ENCODE results near the gene TTLL3.
A peak's percentile ranks its signal among the peaks of the same experiment; 100 is the strongest.
"Not testable (repeated sequence)": the region's sequence is repeated elsewhere in the genome, so short reads cannot be mapped to it uniquely, and the experiment has no call there.

TTLL3 gene

GRCh38 chr3:9848860-9849259, 38.8 kb downstream of the TTLL3 start:
- DNase-seq (ENCODE audit: extremely low spot score); POLR2A ChIA-PET: not testable (repeated sequence)
- CTCF ChIA-PET, result interaction anchor here (0.6 to 1.5 kb wide), 7 partner anchors 8 to 890 kb away, joined by 3 to 4 read pairs (median 3); no protein-coding TSS in a partner anchor
- peak; percentile 58 for TF ChIP-seq CTCF (IDR thresholded peaks at IDR 0.05; ENCODE audit: control extremely low read depth, extremely low read depth, low read depth, missing control alignments)

GRCh38 chr3:9851383-9851782, 41.3 kb downstream of the TTLL3 start:
- DNase-seq (ENCODE audit: extremely low spot score); CTCF ChIA-PET; POLR2A ChIA-PET: not testable (repeated sequence)

- DNase-seq (ENCODE audit: extremely low spot score); CTCF ChIA-PET; POLR2A ChIA-PET: not testable (repeated sequence)
Measured at GRCh38 chr3:9851926-9852325, 41.9 kb downstream of the TTLL3 start.

- ChIA-PET CTCF (no interaction called here), POLR2A (no interaction called here)
- DNase-seq (ENCODE audit: extremely low spot score), result no peak
- no peak for TF ChIP-seq CTCF (IDR thresholded peaks at IDR 0.05; ENCODE audit: control extremely low read depth, extremely low read depth, low read depth, missing control alignments)
Measured at GRCh38 chr3:9852528-9852927, 42.5 kb downstream of the TTLL3 start.

GRCh38 chr3:9854291-9854940, 44.4 kb downstream of the TTLL3 start:
- CTCF ChIA-PET, result interaction anchor here (1.0 to 1.7 kb wide), 2 partner anchors 8 to 26 kb away, joined by 3 to 4 read pairs; partner anchors contain the start of gene CIDEC
- DNase-seq (ENCODE audit: extremely low spot score); POLR2A ChIA-PET: not testable (repeated sequence)

GRCh38 chr3:9855594-9855993, 45.5 kb downstream of the TTLL3 start:
- TF ChIP-seq CTCF (IDR thresholded peaks at IDR 0.05; ENCODE audit: control extremely low read depth, extremely low read depth, low read depth, missing control alignments), result no peak
- DNase-seq (ENCODE audit: extremely low spot score), result no peak
- POLR2A ChIA-PET, result no interaction called here
- CTCF ChIA-PET, result interaction anchor here (1.7 kb wide), 1 partner anchor 9 kb away, joined by 4 read pairs; no protein-coding TSS in a partner anchor

- CTCF ChIA-PET, result interaction anchor here (1.3 kb wide), 1 partner anchor 73 kb away, joined by 3 read pairs; no protein-coding TSS in a partner anchor
- TF ChIP-seq CTCF (IDR thresholded peaks at IDR 0.05; ENCODE audit: control extremely low read depth, extremely low read depth, low read depth, missing control alignments), result no peak
- DNase-seq (ENCODE audit: extremely low spot score), result no peak
- POLR2A ChIA-PET, result no interaction called here
Measured at GRCh38 chr3:9859530-9860025, 49.5 kb downstream of the TTLL3 start.

GRCh38 chr3:9861201-9861600, 51.1 kb downstream of the TTLL3 start:
- ChIA-PET POLR2A (interaction anchor here (0.6 kb wide), 2 partner anchors 377 to 493 kb away, joined by 3 to 11 read pairs; no protein-coding TSS in a partner anchor), CTCF (interaction anchor here (1.0 kb wide), 1 partner anchor 12 kb away, joined by 3 read pairs; no protein-coding TSS in a partner anchor)
- DNase-seq (ENCODE audit: extremely low spot score), result no peak
- no peak for TF ChIP-seq CTCF (IDR thresholded peaks at IDR 0.05; ENCODE audit: control extremely low read depth, extremely low read depth, low read depth, missing control alignments)
